Endothelial cell of umbilical vein (primary cell): ENCODE measurements around the gene MEOX1. TPM values are rescaled to one million over a fixed set of nuclear protein-coding genes. Genes with fewer than 3 reads are reported as not detected.

Experiments used
- BruUV-seq: library from RNA; stranded (reverse); fragments of 400-500 nt; replicated peaks from 2 replicates; lab custom pipeline; 2021; lab: Mats Ljungman, UMichigan
- CTCF ChIA-PET: fragments of 300-600, 350-600 bp; sonication (Branson Sonifier 250); formaldehyde crosslinking; loops from one replicate; lab custom pipeline; 2021; ENCODE audit warnings: antibody characterized with exemption, inconsistent platforms; lab: Charles Lee
- POLR2A ChIA-PET: fragments of 300-600, 350-600 bp; sonication (Branson Sonifier 250); formaldehyde crosslinking; loops from one replicate; lab custom pipeline; 2021; ENCODE audit warnings: antibody characterized with exemption, inconsistent platforms; lab: Charles Lee
- DNase-seq: peaks from one replicate; pipeline ENCODE4 v3.0.0-alpha.2; 2011; ENCODE audit warnings: low read depth, low spot score
- FAIRE-seq: peaks from 2 replicates; lab custom pipeline; 2011; peaks lifted over from hg19 to GRCh38; lab: Jason Lieb, UNC
- H2AFZ ChIP-seq: 2 replicates; pipeline ENCODE4 v1.6.0; 2012; ENCODE audit warnings: low read depth, low read length, control low read depth, inconsistent platforms
- H3K27ac ChIP-seq: 2 replicates; pipeline ENCODE4 v1.5.1; 2011; ENCODE audit warnings: low read depth, mild to moderate bottlenecking, control low read depth, low read length, moderate library complexity; ENCODE audit not compliant: insufficient read depth
- H3K27me3 ChIP-seq, 2 experiments: 2 replicates each; pipeline versions ENCODE4 v1.6.0 to v1.6.1; 2011; ENCODE audit warnings: low read length in 2 of 2, mixed read lengths in 1 of 2; ENCODE audit not compliant: control insufficient read depth in 2 of 2, insufficient read depth in 2 of 2
- H3K36me3 ChIP-seq, 2 experiments: 2 replicates in 1 of 2; 3 replicates in 1 of 2; pipeline ENCODE4 v1.5.1; 2011; ENCODE audit warnings: low read length in 2 of 2, mild to moderate bottlenecking in 1 of 2, moderate library complexity in 1 of 2; ENCODE audit not compliant: control insufficient read depth in 2 of 2, insufficient read depth in 2 of 2; ENCODE audit errors: extremely low read depth in 1 of 2
- H3K4me1 ChIP-seq: 3 replicates; pipeline ENCODE4 v1.5.1; 2011; ENCODE audit warnings: mild to moderate bottlenecking, low read length; ENCODE audit not compliant: control insufficient read depth, insufficient read depth; ENCODE audit errors: extremely low read depth
- H3K4me2 ChIP-seq: 2 replicates; pipeline ENCODE4 v1.6.1; 2011; ENCODE audit warnings: low read length, control low read depth, mixed read lengths; ENCODE audit not compliant: insufficient read depth
- H3K4me3 ChIP-seq, 3 experiments: fragments of 200-600 bp in 1 of 3; sonication (generic), shearing (Covaris generic) in 1 of 3; replicated peaks in 1 of 3; 2 replicates each; pipeline ENCODE4 v1.5.1; 2011 to 2016; ENCODE audit warnings: control low read depth in 3 of 3, low read length in 3 of 3, mild to moderate bottlenecking in 2 of 3, inconsistent platforms in 1 of 3, low read depth in 1 of 3, moderate library complexity in 1 of 3; ENCODE audit not compliant: insufficient read depth in 1 of 3
- H3K79me2 ChIP-seq: 2 replicates; pipeline ENCODE4 v1.6.0; 2012; ENCODE audit warnings: low read length, inconsistent platforms; ENCODE audit not compliant: control insufficient read depth, insufficient read depth
- H3K9ac ChIP-seq: replicated peaks from 2 replicates; pipeline ENCODE3; 2011; ENCODE audit warnings: low read length, control low read depth; ENCODE audit not compliant: insufficient read depth; ENCODE audit errors: extremely low read depth
- H3K9me1 ChIP-seq: replicated peaks from 3 replicates; pipeline ENCODE4 v1.6.0; 2011; ENCODE audit warnings: mild to moderate bottlenecking, low read length; ENCODE audit not compliant: control insufficient read depth, insufficient read depth; ENCODE audit errors: extremely low read depth
- H3K9me3 ChIP-seq: replicated peaks from 2 replicates; pipeline ENCODE4 v1.5.1; 2012; ENCODE audit warnings: low read length, inconsistent platforms; ENCODE audit not compliant: control insufficient read depth, insufficient read depth
- H4K20me1 ChIP-seq: replicated peaks from 2 replicates; pipeline ENCODE3; 2011; ENCODE audit warnings: mild to moderate bottlenecking, low read length; ENCODE audit not compliant: control insufficient read depth, insufficient read depth; ENCODE audit errors: extremely low read depth
- EZH2 ChIP-seq: IDR thresholded peaks from 2 replicates; pipeline ENCODE4 v1.6.1; 2012; ENCODE audit warnings: borderline replicate concordance, low read depth, mild to moderate bottlenecking, moderate library complexity, low read length, inconsistent platforms; ENCODE audit not compliant: severe bottlenecking
- GATA2 ChIP-seq: IDR thresholded peaks from 2 replicates; pipeline ENCODE4 v1.7.0; 2011; ENCODE audit warnings: low read depth, mild to moderate bottlenecking, moderate library complexity, mixed read lengths, low read length; ENCODE audit not compliant: insufficient read length, insufficient read depth
- MAX ChIP-seq: IDR thresholded peaks from 2 replicates; pipeline ENCODE4 v1.6.1; 2011; ENCODE audit not compliant: insufficient read depth, insufficient read length
- MYC ChIP-seq: IDR thresholded peaks from one replicate; pipeline ENCODE4 v1.6.1; 2011; ENCODE audit warnings: mild to moderate bottlenecking, low read depth, low read length
- POLR2A ChIP-seq: IDR thresholded peaks from 2 replicates; pipeline ENCODE4 v1.6.1; 2012; ENCODE audit warnings: low read depth, mild to moderate bottlenecking, control low read depth, low read length
- POLR2AphosphoS5 ChIP-seq: IDR thresholded peaks from 2 replicates; pipeline ENCODE4 v1.6.1; 2012; ENCODE audit warnings: low read depth, mild to moderate bottlenecking, control low read depth, low read length, moderate library complexity; ENCODE audit not compliant: insufficient read depth
- dilution Hi-C: fragments of 300-500 bp; cut with MboI; formaldehyde crosslinking; loops from one replicate; pipeline ENCODE4 v1.15.0; 2019; ENCODE audit warnings: low sequenced_read_pairs; ENCODE audit not compliant: extremely low pct_ligation_motif_present
- intact Hi-C: fragments of 100-400 bp; cut with micrococcal nuclease; formaldehyde crosslinking; loops from one replicate; pipeline ENCODE4 v1.10.0; 2022
- polyA plus RNA-seq, 4 experiments: library from polyadenylated mRNA; depleted of rRNA in 3 of 4; stranded (reverse) in 3 of 4; unstranded in 1 of 4; fragments of >200 nt; gene quantifications; 2 replicates each; pipeline versions ENCODE4 v1.2.1 to v1.2.3, GENCODE V29; 2011 to 2012; ENCODE audit warnings: missing spikeins in 1 of 4
- total RNA-seq: library from RNA; stranded (reverse); gene quantifications from 2 replicates; pipeline ENCODE4 v1.2.3, GENCODE V29; 2021
- TF ChIP-seq, protein P1 (sequence below), 2 donors: IDR thresholded peaks; 1 replicate in 1 of 2; 2 replicates in 1 of 2; pipeline ENCODE4 v1.5.1; 2011; ENCODE audit warnings: low read length in 2 of 2, mild to moderate bottlenecking in 2 of 2, moderate library complexity in 2 of 2, control low read depth in 1 of 2, inconsistent platforms in 1 of 2, low read depth in 1 of 2; ENCODE audit not compliant: insufficient read depth in 1 of 2; ENCODE audit errors: extremely low read depth in 1 of 2

The MEOX1 gene
- total and polyA plus RNA-seq, 2 donors (not counting 3 experiments of a cell fraction or from before 2014, with no cell fraction given) = 0.06 TPM; not detected in 1

DNA sequence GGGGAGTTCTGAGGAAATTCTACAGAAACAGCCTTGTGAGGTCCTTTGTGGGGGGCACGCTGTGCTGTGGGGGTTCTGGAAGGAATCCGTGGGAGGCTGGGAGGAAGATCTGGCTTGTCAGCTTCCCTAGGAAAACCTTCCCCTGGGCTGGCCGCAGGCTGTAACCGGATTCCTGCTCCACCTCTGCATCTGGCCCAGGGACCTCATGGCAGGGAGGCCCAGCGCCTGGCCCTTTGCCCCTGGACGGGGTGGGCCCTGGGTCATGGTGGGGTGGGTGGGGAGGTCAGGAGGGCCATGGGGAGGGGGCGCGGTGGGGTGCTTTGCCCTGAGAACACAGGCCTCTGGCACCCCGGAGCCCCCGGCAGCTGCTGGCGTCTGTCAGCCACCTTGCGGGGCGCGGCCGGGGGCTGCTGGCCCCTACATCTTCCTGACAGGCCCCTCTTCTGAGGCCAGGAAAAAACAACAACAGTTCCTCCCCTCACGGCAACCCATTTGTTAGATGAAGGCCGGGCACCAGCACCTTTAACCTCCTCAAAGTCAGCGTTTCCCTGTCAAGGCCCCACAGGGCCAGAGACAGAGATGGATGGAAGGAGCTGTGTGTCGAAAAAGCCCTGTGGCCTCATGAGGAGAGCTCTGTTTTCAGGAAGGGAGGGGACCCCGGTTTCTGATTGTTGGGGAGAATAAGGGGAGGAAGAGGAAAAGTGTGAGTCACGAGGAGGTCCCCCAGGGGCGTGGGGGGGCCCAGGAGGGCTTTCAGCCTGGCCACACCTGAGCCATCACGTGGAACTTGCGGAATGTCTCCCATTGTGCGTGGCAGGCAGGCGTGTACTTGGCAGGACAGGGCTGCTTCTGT, 3.6 kb upstream of the MEOX1 start:
- Histone ChIP-seq H4K20me1 (no peaks in the 10 kb centered on the region), H3K4me3 (no peak overlapping the region), H3K27ac (no peak overlapping the region), H3K36me3 (no peaks in the 10 kb centered on the region), H3K79me2 (no peaks in the 10 kb centered on the region), H3K9ac (no peak overlapping the region), H2AFZ (peak overlapping the region; percentile 18), H3K9me1 (no peaks in the 10 kb centered on the region), H3K4me2 (no peak overlapping the region), H3K4me1 (no peaks in the 10 kb centered on the region), H3K27me3 (no peaks in the 10 kb centered on the region), H3K9me3 (no peaks in the 10 kb centered on the region)
- ChIA-PET CTCF (interaction anchor here (0.6 to 2.5 kb wide), 9 partner anchors 8 to 139 kb away, joined by 3 to 21 read pairs (median 4); no protein-coding TSS in a partner anchor), POLR2A (no interaction called here)
- no peak for TF ChIP-seq MYC
- no peak for TF ChIP-seq EZH2
- TF ChIP-seq MAX = no peak
- no peak for TF ChIP-seq POLR2A
- TF ChIP-seq, protein P1, sequence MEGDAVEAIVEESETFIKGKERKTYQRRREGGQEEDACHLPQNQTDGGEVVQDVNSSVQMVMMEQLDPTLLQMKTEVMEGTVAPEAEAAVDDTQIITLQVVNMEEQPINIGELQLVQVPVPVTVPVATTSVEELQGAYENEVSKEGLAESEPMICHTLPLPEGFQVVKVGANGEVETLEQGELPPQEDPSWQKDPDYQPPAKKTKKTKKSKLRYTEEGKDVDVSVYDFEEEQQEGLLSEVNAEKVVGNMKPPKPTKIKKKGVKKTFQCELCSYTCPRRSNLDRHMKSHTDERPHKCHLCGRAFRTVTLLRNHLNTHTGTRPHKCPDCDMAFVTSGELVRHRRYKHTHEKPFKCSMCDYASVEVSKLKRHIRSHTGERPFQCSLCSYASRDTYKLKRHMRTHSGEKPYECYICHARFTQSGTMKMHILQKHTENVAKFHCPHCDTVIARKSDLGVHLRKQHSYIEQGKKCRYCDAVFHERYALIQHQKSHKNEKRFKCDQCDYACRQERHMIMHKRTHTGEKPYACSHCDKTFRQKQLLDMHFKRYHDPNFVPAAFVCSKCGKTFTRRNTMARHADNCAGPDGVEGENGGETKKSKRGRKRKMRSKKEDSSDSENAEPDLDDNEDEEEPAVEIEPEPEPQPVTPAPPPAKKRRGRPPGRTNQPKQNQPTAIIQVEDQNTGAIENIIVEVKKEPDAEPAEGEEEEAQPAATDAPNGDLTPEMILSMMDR (IDR thresholded peaks at IDR 0.05; ENCODE audit: extremely low read depth in 1 of 2, insufficient read depth in 1 of 2, low read depth in 1 of 2, low read length in 2 of 2) = no peak
- TF ChIP-seq GATA2 = no peak
- TF ChIP-seq POLR2AphosphoS5 = no peak
- intact Hi-C loops (no loop called here), dilution Hi-C loops (no loop called here)
- DNase-seq (no peak), FAIRE-seq (no peak)
- no TSS peak for BruUV-seq
